HepG2 (cell line): Measurements from ENCODE around the gene ARFIP1.
"Not testable (repeated sequence)": the region's sequence is repeated elsewhere in the genome, so short reads cannot be mapped to it uniquely, and the experiment has no call there.

Source experiments
- NFIC ChIP-seq: IDR thresholded peaks from 2 replicates; pipeline ENCODE4 v1.6.1; 2012; ENCODE audit warnings: mild to moderate bottlenecking, low read length, inconsistent platforms
- POLR2A ChIP-seq, 2 experiments: IDR thresholded peaks; 2 replicates each; pipeline ENCODE4 v1.6.1; 2011; ENCODE audit warnings: low read depth in 2 of 2, low read length in 2 of 2, mild to moderate bottlenecking in 1 of 2, moderate library complexity in 1 of 2; ENCODE audit not compliant: insufficient read depth in 1 of 2
- ZFP36 ChIP-seq: fragments of 150-350 bp; IDR thresholded peaks from 2 replicates; pipeline ENCODE4 v1.6.1; 2018; ENCODE audit warnings: borderline replicate concordance, low read length, low read depth; ENCODE audit not compliant: partially characterized antibody
- ZFP62 ChIP-seq: sonication (generic); formaldehyde crosslinking; IDR thresholded peaks from 2 replicates; pipeline ENCODE4 v1.4.0; 2020; ENCODE audit warnings: missing genetic modification reagents
- ZNF367 ChIP-seq: sonication (generic); formaldehyde crosslinking; IDR thresholded peaks from 2 replicates; pipeline ENCODE4 v1.4.0; 2020; ENCODE audit warnings: missing genetic modification reagents, borderline replicate concordance
- ZNF547 ChIP-seq: sonication (generic); formaldehyde crosslinking; IDR thresholded peaks from 2 replicates; pipeline ENCODE4 v1.5.1; 2020; ENCODE audit warnings: mild to moderate bottlenecking, missing genetic modification reagents
- TF ChIP-seq, protein P1 (sequence below): sonication (generic); formaldehyde crosslinking; IDR thresholded peaks from 2 replicates; pipeline ENCODE4 v1.4.0; 2020; ENCODE audit warnings: missing genetic modification reagents, mild to moderate bottlenecking, borderline replicate concordance
- TF ChIP-seq, protein P2 (sequence below): sonication (generic); formaldehyde crosslinking; IDR thresholded peaks from 2 replicates; pipeline ENCODE4 v1.5.0; 2020; ENCODE audit warnings: mild to moderate bottlenecking, missing genetic modification reagents, moderate library complexity

DNA sequence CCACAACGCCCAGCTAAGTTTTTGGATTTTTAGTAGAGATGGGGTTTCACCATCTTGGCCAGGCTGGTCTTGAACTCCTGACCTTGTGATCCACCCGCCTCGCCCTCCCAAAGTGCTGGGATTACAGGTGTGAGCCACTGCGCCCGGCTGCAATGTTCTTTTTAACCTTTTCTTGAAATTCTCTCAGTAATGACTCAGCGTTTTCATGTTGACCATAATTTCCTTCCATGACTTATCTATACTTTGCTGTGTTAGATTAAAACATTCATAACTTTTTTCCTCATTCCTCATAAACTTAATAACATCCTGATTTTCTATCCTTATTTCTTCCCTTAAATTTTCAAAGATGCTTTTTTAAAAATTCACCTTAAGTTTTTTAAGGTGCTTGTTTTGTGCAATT, 118.4 kb downstream of the ARFIP1 start:
- TF ChIP-seq, protein P1, sequence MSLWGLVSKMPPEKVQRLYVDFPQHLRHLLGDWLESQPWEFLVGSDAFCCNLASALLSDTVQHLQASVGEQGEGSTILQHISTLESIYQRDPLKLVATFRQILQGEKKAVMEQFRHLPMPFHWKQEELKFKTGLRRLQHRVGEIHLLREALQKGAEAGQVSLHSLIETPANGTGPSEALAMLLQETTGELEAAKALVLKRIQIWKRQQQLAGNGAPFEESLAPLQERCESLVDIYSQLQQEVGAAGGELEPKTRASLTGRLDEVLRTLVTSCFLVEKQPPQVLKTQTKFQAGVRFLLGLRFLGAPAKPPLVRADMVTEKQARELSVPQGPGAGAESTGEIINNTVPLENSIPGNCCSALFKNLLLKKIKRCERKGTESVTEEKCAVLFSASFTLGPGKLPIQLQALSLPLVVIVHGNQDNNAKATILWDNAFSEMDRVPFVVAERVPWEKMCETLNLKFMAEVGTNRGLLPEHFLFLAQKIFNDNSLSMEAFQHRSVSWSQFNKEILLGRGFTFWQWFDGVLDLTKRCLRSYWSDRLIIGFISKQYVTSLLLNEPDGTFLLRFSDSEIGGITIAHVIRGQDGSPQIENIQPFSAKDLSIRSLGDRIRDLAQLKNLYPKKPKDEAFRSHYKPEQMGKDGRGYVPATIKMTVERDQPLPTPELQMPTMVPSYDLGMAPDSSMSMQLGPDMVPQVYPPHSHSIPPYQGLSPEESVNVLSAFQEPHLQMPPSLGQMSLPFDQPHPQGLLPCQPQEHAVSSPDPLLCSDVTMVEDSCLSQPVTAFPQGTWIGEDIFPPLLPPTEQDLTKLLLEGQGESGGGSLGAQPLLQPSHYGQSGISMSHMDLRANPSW: not testable (repeated sequence)
- not testable (repeated sequence) for TF ChIP-seq ZNF367 (CRISPR knock-in tag); ZNF547 (CRISPR knock-in tag); ZFP36; POLR2A (IDR thresholded peaks at IDR 0.05; ENCODE audit: insufficient read depth in 1 of 2, low read depth in 2 of 2, low read length in 2 of 2); ZFP62; NFIC
- TF ChIP-seq, protein P2, sequence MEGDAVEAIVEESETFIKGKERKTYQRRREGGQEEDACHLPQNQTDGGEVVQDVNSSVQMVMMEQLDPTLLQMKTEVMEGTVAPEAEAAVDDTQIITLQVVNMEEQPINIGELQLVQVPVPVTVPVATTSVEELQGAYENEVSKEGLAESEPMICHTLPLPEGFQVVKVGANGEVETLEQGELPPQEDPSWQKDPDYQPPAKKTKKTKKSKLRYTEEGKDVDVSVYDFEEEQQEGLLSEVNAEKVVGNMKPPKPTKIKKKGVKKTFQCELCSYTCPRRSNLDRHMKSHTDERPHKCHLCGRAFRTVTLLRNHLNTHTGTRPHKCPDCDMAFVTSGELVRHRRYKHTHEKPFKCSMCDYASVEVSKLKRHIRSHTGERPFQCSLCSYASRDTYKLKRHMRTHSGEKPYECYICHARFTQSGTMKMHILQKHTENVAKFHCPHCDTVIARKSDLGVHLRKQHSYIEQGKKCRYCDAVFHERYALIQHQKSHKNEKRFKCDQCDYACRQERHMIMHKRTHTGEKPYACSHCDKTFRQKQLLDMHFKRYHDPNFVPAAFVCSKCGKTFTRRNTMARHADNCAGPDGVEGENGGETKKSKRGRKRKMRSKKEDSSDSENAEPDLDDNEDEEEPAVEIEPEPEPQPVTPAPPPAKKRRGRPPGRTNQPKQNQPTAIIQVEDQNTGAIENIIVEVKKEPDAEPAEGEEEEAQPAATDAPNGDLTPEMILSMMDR (CRISPR knock-in tag): not testable (repeated sequence)
